PFSK-1 (cell line): ENCODE data around the gene ZNF764.

ENCODE experiments used
- FOXP2 ChIP-seq: optimal IDR thresholded peaks from 2 replicates; pipeline ENCODE3; 2011; ENCODE audit warnings: borderline replicate concordance, control low read depth, inconsistent platforms; ENCODE audit not compliant: insufficient read depth; ENCODE audit errors: extremely low read length, extremely low read depth
- POLR2AphosphoS5 ChIP-seq: IDR thresholded peaks from 2 replicates; pipeline ENCODE4 v1.6.1; 2012; ENCODE audit warnings: low read depth, mild to moderate bottlenecking, control low read depth, low read length, moderate library complexity
- SIN3A ChIP-seq: IDR thresholded peaks from 2 replicates; pipeline ENCODE4 v1.6.1; 2012; ENCODE audit warnings: mild to moderate bottlenecking, low read length, moderate library complexity, borderline replicate concordance; ENCODE audit not compliant: insufficient read depth
- TAF1 ChIP-seq: IDR thresholded peaks from 2 replicates; pipeline ENCODE4 v1.6.1; 2012; ENCODE audit warnings: low read length, control low read depth, borderline replicate concordance; ENCODE audit not compliant: insufficient read depth
- TF ChIP-seq, protein P1 (sequence below), 2 experiments: IDR thresholded peaks; 2 replicates each; pipeline versions ENCODE4 v1.6.1 to v1.8.0; 2011 to 2012; ENCODE audit warnings: low read depth in 2 of 2, low read length in 2 of 2, control low read depth in 1 of 2, inconsistent platforms in 1 of 2, mild to moderate bottlenecking in 1 of 2, moderate library complexity in 1 of 2; ENCODE audit not compliant: insufficient read depth in 1 of 2

Gene ZNF764

DNA sequence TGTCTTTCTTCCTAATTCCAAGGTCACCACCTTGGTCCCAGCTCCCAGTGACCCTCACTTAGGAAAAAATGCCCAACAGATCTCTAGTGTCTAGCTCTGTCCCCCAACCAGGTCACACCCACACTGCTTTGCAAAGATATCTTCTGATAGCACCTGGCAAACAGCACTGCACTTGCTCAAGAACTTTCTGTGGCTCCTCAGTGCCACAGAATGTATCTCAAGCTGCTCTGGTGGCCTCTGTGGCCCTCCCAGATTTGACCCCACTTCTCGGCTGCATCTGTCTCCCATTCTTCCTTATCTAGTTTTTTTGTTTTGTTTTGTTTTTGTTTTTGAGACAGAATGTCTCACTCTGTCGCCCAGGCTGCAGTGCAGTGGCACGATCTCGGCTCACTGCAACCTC lies 8.4 kb upstream of the ZNF764 start:
- TF ChIP-seq TAF1: no peak
- TF ChIP-seq, protein P1, sequence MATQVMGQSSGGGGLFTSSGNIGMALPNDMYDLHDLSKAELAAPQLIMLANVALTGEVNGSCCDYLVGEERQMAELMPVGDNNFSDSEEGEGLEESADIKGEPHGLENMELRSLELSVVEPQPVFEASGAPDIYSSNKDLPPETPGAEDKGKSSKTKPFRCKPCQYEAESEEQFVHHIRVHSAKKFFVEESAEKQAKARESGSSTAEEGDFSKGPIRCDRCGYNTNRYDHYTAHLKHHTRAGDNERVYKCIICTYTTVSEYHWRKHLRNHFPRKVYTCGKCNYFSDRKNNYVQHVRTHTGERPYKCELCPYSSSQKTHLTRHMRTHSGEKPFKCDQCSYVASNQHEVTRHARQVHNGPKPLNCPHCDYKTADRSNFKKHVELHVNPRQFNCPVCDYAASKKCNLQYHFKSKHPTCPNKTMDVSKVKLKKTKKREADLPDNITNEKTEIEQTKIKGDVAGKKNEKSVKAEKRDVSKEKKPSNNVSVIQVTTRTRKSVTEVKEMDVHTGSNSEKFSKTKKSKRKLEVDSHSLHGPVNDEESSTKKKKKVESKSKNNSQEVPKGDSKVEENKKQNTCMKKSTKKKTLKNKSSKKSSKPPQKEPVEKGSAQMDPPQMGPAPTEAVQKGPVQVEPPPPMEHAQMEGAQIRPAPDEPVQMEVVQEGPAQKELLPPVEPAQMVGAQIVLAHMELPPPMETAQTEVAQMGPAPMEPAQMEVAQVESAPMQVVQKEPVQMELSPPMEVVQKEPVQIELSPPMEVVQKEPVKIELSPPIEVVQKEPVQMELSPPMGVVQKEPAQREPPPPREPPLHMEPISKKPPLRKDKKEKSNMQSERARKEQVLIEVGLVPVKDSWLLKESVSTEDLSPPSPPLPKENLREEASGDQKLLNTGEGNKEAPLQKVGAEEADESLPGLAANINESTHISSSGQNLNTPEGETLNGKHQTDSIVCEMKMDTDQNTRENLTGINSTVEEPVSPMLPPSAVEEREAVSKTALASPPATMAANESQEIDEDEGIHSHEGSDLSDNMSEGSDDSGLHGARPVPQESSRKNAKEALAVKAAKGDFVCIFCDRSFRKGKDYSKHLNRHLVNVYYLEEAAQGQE (IDR thresholded peaks at IDR 0.05; ENCODE audit: insufficient read depth in 1 of 2, low read depth in 2 of 2, low read length in 2 of 2): no peak
- TF ChIP-seq FOXP2: no peak
- no peak for TF ChIP-seq SIN3A
- no peak for TF ChIP-seq POLR2AphosphoS5

DNA sequence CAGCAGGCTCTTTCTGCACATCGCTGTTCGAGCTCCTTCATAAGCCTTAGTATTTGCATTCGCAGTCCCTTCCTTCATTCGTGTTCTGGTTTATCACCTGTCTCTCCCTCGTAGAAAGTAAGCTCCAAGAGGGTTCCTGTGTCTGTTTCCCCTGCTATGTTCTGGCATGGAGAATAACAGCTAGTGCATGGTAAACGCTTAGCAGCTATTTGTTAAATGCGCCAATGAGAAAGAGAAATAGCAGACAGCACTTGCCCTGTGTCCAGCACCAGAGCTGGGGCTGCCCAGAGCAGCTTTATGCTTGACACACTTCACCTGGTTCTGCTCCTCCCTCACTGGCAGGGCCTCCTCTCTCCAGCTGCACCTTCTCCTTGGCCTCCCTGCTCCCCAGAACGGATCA lies 7.8 kb upstream of the ZNF764 start:
- TF ChIP-seq POLR2AphosphoS5 (no peak), SIN3A (no peak), FOXP2 (no peak), TAF1 (no peak)
- TF ChIP-seq, protein P1 (IDR thresholded peaks at IDR 0.05; ENCODE audit: insufficient read depth in 1 of 2, low read depth in 2 of 2, low read length in 2 of 2): no peak

DNA sequence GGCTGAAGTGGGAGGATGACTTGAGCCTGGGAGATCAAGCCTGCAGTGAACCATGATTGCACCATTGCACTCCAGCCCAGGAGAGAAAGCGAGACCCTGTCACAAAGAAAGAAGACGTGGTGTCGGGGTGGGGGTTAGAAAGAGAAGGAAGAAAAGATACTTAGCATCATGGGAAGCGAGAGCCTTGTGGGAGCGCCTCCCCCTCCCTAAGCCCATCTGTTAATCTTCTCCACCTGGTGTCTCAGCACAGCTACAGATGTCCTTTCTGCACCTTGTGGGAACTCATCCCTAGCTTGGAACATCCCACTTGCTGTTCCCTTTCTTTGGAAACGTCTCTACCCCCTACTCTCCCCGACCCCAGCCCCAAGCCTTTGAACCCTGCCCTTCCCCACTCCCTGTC lies 7.4 kb upstream of the ZNF764 start:
- no peak for TF ChIP-seq POLR2AphosphoS5

DNA sequence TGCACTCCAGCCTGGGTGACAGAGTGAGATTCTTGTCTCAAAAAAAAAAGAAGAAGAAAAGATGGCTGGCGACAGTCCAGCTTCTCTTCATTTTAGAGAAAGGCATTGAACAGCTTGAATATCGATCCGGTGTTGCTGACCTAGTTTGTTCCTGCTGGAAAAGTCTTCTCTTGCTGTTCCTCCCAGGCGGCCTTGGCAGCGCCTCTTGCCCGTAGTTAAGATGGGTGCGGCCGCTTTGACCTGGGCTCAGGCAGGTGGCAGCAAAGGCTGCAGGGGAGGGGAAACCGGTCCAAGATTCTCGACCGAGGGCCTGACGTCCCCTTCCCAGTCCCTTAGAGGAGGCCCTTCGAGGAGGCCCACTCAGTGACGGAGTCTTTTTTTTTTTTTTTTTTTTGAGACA lies 3.8 kb upstream of the ZNF764 start:
- TF ChIP-seq, protein P1 (IDR thresholded peaks at IDR 0.05; ENCODE audit: insufficient read depth in 1 of 2, low read depth in 2 of 2, low read length in 2 of 2): no peak
- no peak for TF ChIP-seq POLR2AphosphoS5
- no peak for TF ChIP-seq FOXP2
- TF ChIP-seq TAF1: no peak
- no peak for TF ChIP-seq SIN3A

DNA sequence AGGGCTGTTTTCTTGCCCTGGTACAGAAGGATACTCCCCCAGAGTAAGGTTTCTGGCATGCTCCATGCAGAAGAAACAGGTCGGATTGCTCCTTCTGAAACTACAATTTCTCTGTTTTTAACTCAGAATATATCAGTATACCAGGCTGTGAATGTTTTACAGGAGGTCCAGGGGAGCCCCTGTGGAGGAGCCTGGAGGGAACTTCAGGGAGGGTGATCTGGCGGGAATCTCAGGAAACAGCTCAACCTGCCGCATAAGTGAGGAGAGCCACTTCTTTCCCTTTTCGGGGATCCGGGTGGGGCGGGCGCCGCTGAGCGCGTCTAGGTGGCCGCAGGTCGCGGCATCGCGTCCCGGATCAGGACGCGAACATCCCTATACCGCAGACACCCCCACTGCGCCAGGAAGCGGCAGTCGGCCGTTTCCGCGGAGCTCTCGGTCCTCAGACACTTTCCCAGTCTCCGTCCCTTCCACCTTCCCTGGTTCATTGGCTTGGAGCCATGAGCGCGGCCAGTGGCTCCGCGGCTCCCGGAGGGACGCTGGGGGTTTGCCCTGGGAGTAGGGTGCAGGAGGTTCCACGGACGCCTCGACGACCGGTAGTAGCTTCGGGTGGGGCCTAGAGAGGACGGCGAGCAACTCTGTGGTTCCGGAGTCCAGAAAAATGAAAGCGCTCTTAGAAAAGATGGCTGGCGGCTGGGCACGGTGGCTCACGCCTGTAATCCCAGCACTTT lies 3.1 kb upstream of the ZNF764 start:
- TF ChIP-seq, protein P1 (IDR thresholded peaks at IDR 0.05; ENCODE audit: insufficient read depth in 1 of 2, low read depth in 2 of 2, low read length in 2 of 2): no peak
- no peak for TF ChIP-seq TAF1
- no peak for TF ChIP-seq POLR2AphosphoS5
